HG03025 (cell line): ENCODE data around the gene USP8.
"Not testable (repeated sequence)": the region's sequence is repeated elsewhere in the genome, so short reads cannot be mapped to it uniquely, and the experiment has no call there.

Experiments
- ATAC-seq: cut with Tn5 transposase; IDR thresholded peaks from one replicate; pipeline ENCODE4 v1.9.1; 2021; ENCODE audit warnings: mild to moderate bottlenecking, moderate library complexity; ENCODE audit not compliant: unreplicated experiment, low FRiP score

USP8 gene

DNA sequence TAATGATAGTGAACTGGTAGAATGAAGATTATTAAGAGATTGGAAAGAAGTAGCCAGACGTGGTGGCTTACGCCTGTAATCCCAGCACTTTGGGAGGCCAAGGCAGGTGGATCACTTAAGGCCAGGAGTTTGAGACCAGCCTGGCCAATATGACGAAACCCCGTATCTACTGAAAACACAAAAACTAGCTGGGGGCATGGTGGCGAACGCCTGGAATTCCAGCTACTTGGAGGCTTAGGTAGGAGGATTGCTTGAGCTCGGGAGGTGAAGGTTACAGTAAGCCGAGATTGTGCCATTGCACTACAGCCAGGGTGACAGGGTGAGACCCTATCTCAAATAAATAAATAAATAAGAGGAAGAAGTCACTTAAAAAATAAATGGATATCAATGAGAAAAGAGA, 14.0 kb downstream of the USP8 start:
- ATAC-seq = no peak

DNA sequence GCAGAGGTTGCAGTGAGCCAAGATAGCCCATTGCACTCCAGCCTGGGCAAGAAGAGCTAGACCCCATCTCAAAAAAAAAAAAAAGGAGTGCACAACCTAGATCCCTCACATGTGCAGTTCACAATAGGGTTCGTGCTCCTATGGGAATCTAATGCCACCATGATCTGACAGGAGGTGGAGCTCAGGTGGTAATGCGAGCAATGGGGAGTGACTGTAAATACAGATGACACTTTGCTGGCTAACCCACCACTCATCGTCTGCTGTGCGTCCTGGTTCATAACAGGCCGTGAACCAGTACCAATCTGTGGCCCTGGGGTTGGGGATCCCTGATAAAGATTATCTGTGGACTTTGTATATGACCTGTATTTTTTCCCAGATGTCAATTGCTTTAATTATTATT, 16.7 kb downstream of the USP8 start:
- ATAC-seq = no peak

GRCh38 chr15:50452927-50453326, 28.7 kb downstream of the USP8 start:
- no peak for ATAC-seq

GRCh38 chr15:50458348-50459112, 34.3 kb downstream of the USP8 start:
- ATAC-seq = no peak

- ATAC-seq = no peak
These were observed 39.5 kb downstream of the USP8 start for GRCh38 chr15:50463423-50464358.

- ATAC-seq = no peak
These were observed 46.9 kb downstream of the USP8 start for GRCh38 chr15:50471072-50471471.

DNA sequence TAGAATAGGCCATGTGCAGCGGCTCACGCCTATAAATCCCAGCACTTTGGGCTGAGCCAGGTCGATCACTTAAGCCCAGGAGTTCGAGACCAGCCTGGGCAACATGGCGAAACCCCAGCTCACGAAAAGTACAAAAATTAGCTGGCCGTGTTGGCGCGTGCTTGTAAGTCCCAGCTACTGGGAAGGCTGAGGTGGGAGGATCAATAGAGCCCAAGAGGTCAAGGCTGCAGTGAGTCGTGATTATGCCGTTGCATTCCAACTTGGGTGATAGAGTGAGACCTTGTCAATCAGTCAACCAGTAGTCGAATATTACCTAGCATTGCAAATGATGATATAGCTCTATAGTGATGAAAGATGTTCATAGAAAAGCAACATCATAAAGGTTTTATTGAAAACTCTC, 51.9 kb downstream of the USP8 start:
- no peak for ATAC-seq

DNA sequence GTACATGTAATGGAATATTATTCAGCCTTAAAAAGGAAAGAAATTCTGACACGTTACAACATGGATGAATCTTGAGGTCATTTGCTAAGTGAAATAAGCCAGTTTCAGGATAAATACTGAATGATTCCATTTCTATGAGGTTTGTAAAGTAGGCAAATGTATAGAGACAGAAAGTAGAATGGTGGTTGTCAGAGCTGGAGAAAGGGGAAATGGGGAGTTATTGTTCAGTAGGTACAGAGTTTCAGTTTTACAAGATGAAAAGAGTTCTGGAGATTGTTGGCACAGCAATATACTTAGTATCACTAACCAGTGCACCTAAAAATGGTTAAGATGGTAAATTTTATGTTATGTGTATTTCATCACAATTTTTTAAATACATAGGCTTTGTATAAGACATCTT, 60.6 kb downstream of the USP8 start:
- ATAC-seq = no peak

DNA sequence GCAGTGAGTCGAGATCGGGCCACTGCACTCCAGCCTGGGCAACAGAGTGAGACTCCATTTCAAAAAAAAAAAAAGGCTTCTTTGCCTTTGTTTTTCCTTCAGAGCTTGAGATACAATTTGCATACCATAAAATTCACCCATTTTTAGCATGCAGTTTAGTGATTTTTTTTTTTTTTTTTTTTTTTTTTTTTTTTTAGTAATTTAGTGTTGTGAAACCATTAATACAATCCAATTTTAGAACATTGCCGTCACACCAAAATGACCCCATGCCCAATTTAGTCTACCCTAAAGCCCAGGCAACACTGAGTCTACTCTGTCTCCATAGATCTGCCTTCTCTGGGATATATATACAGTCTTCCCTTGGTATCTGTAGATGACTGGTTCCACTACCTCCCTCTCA, 61.2 kb downstream of the USP8 start:
- no peak for ATAC-seq

GRCh38 chr15:50487287-50487686, 63.1 kb downstream of the USP8 start:
- no peak for ATAC-seq

DNA sequence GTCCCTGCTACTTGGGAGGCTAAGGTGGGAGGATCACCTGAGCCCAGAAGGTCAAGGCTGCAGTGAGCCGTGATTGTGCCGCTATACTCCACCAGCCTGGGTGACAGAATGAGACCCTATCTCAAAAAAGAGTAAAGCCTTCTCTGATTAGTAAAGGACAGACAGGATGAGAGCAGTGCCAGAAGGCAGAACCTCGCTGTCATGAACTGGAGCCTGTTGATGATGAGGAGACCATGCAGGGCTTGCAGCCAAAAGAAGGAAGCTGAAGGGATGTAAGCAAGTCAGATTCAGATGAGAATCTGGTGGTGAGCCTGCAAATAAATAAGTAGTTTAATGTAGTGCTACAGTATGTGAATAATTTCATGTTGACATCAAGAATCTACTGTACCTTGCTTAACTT, 69.4 kb downstream of the USP8 start:
- ATAC-seq = no peak

DNA sequence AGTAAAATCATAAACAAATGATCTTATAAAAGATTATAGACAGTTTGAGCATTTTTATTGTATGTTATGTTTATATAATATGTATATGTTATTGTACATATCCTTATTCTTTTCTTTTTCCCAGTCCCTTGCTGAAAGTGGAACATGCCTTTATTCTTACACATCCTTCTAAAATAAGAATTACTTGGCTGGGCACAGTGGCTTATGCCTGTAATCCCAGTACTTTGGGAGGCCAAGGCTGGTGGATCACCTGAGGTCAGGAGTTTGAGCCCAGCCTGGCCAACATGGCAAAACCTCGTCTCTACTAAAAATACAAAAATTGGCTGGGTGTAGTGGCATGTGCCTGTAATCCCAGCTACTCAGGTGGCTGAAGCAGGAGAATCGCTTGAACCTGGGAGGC, 70.3 kb downstream of the USP8 start:
- not testable (repeated sequence) for ATAC-seq

DNA sequence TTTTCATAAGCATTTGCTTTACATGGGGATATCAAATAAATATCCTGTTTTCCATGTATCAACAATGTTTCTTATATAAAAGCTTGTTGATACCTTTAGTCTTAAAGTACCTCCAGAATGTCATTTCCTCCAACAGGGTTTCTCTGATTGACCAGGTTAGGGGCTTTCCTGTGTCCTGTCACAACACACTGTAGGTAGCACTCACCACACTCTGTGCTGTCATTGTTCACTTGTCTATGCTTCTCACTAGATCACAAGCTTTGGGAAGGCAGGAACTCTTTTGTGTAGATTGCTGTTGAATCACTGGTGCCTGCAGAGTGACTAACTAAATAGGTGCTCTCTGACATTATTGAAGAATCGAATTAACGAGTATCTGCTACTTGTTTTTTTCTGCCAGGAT, 72.5 kb downstream of the USP8 start:
- ATAC-seq = no peak

DNA sequence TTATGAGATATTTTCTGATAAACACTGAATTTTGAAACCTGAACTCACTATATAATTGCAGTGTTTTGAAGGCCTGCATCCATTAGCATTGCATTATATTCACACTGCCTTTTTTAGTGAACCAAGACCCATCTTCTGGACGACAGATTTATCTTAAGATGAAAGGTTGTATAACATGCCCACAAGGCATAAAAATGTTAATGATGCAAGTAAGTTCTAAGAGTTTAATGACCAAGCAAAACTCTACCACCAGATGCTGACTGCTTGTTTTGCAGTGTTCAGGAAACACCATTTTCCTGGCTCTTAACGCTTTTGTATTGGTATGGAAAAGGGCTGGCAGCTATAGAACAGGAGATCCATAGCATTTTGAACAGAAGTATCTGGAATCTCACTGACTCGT, 76.1 kb downstream of the USP8 start:
- no peak for ATAC-seq

DNA sequence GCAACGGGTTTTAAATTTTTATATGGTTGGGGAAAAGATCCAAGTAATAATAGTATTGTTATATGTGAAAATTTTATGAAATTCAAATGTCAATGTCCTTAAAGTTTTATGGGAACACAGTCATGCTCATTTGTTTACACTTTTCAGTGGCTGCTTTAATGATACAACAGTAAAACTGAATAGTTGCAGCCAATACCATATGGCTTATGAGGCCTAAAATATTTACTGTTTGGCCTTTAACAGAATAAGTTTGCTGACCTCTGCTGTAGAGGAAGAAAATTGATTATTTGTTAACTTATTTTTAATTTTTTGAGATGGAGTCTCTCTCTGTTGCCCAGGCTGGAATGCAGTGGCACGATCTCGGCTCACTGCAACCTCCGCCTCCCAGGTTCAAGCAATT, 77.6 kb downstream of the USP8 start:
- no peak for ATAC-seq

- ATAC-seq = no peak
These were observed 78.9 kb downstream of the USP8 start for GRCh38 chr15:50503144-50503543.

DNA sequence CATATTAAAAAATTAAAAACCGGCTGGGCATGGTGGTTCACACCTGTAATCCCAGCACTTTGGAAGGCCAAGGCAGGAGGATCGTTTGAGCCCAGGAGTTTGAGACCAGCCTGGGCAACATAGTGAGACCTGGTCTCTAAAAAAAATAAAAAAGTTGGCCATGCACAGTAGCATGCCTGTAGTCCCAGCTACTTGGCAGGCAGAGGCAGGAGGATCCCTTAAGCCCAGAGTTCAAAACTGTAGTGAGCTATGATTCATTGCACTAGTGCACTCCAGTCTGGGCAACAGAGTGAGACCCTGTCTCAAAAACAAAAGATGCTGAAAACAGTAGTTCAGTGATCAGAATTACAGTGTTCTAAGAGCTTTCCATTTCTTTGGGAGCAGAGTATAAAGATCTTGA, 81.5 kb downstream of the USP8 start:
- ATAC-seq = not testable (repeated sequence)

GRCh38 chr15:50506121-50506520, 81.9 kb downstream of the USP8 start:
- ATAC-seq = no peak

DNA sequence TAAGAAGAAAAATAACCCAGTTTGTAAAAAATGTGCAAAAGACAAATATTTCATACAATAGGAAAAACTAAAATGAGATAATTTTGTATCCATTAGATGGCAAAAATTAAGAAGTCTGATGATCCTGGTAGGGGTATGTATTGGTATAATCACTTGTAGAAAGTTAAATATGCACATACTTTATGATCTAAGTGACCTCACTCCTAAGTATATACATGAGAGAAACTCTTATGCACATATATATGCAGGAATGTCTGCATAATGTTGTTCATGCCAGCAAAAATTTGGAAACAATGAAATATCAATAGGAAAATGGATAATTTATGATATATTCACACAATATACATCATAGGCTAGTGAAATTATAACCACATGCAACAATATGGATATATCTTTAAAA, 88.8 kb downstream of the USP8 start:
- ATAC-seq = no peak

DNA sequence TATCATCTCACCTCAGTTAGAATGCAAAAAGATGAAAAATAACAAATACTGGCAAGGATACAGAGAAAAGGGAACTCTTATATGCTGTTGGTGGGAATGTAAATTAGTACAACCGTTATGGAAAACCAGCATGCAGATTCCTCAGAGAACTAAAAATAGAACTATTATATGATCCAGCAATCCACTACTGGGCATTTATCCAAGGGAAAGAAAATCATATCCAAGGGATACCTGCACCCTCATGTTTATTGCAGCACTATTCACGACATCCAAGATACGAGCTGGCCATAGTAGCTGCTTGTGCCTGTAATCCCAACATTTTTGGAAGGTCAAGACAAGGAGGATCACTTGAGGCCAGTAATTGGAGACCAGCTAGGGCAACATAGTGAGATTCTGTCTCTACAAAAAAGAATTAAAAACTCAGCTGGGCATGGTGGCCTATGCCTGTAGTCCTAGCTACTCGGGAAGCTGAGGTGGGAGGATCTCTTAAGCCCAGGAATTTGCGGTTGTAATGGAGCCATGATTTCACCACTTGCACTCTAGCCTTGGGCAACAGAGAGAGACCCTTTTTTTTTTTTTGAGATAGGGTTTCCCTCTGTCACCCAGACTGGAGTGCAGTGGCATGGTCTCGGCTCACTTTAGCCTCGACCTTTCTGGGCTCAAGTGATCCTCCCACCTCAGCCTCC, 95.7 kb downstream of the USP8 start:
- ATAC-seq = no peak

DNA sequence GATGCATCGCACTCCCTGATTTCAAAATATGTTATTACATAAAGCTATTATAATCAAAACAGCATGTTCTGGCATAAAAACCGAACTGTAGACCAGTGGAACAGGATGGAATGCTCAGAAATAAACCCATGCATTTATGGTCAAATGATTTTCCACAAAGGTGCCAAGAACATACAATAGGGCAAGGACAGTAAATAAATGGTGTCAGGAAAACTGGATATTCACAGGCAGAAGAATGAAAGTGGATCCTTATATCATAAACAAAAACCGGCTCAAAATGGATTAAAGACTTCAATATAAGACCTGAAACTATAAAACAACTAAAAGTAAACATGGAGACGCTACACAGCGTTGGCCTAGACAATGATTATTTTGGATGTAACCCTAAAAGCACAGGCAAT, 99.6 kb downstream of the USP8 start:
- no peak for ATAC-seq
